AG09309 (cell line): ENCODE data around the gene ADAMTSL4.

Experiments used
- DNase-seq: peaks from one replicate; pipeline ENCODE4 v3.0.0-alpha.2; 2010; ENCODE audit warnings: low read depth
- H3K4me3 ChIP-seq: 2 replicates; pipeline ENCODE4 v1.5.1; 2011; ENCODE audit warnings: mild to moderate bottlenecking, low read depth, low read length, moderate library complexity; ENCODE audit not compliant: control insufficient read depth
- TF ChIP-seq, protein P1 (sequence below): IDR thresholded peaks from 2 replicates; pipeline ENCODE4 v1.5.1; 2011; ENCODE audit warnings: mild to moderate bottlenecking, low read depth, low read length, inconsistent platforms; ENCODE audit not compliant: insufficient read depth, control insufficient read depth; ENCODE audit errors: missing control alignments

Gene ADAMTSL4

DNA sequence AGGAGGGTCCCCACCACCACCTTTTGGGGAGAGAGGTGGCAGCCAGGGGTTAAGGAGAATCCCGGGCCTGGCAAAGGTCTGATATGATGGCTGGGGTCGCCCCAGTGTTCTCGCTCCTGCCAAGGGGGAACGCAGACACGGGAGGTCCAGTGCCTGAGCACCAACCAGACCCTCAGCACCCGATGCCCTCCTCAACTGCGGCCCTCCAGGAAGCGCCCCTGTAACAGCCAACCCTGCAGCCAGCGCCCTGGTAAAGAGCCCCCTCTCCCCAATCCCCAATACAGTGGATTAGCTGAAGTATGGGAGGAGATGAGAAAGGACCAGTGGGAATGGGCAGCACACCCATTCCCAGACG lies 10.4 kb downstream of the ADAMTSL4 start:
- DNase-seq: no peak
- no peak overlapping the region for H3K4me3 ChIP-seq
- TF ChIP-seq, protein P1, sequence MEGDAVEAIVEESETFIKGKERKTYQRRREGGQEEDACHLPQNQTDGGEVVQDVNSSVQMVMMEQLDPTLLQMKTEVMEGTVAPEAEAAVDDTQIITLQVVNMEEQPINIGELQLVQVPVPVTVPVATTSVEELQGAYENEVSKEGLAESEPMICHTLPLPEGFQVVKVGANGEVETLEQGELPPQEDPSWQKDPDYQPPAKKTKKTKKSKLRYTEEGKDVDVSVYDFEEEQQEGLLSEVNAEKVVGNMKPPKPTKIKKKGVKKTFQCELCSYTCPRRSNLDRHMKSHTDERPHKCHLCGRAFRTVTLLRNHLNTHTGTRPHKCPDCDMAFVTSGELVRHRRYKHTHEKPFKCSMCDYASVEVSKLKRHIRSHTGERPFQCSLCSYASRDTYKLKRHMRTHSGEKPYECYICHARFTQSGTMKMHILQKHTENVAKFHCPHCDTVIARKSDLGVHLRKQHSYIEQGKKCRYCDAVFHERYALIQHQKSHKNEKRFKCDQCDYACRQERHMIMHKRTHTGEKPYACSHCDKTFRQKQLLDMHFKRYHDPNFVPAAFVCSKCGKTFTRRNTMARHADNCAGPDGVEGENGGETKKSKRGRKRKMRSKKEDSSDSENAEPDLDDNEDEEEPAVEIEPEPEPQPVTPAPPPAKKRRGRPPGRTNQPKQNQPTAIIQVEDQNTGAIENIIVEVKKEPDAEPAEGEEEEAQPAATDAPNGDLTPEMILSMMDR: no peak

DNA sequence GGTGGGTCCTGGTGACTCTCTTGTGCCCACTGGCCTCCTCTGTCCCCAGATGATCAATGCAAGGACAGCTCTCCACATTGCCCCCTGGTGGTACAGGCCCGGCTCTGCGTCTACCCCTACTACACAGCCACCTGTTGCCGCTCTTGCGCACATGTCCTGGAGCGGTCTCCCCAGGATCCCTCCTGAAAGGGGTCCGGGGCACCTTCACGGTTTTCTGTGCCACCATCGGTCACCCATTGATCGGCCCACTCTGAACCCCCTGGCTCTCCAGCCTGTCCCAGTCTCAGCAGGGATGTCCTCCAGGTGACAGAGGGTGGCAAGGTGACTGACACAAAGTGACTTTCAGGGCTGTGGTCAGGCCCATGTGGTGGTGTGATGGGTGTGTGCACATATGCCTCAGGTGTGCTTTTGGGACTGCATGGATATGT lies 10.8 kb downstream of the ADAMTSL4 start:
- DNase-seq: no peak
- H3K4me3 ChIP-seq: no peak overlapping the region
- TF ChIP-seq, protein P1: peak; percentile 93

DNA sequence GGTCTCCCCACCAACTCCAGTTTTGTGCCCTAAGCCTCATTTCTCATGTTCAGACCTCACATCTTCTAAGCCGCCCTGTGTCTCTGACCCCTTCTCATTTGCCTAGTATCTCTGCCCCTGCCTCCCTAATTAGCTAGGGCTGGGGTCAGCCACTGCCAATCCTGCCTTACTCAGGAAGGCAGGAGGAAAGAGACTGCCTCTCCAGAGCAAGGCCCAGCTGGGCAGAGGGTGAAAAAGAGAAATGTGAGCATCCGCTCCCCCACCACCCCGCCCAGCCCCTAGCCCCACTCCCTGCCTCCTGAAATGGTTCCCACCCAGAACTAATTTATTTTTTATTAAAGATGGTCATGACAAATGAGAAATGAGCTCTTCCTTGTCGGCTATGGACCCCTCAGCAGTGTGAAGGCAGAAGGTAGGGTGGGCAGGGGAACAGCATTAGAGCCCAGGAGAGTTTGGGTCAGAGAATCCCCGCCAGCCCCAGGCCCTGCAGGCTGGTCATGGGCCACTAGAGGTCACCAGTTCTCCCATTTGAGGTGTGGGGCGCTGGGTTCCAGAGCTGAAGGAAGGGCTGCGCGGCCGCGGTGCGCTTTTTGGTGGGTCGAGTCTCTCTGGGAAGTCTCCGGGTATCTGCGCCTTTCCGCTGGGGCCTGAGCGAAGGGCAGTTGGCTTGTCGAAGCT lies 11.5 kb downstream of the ADAMTSL4 start:
- DNase-seq: no peak
- peak overlapping the region; percentile 53 for H3K4me3 ChIP-seq
- TF ChIP-seq, protein P1: peak; percentile 88

DNA sequence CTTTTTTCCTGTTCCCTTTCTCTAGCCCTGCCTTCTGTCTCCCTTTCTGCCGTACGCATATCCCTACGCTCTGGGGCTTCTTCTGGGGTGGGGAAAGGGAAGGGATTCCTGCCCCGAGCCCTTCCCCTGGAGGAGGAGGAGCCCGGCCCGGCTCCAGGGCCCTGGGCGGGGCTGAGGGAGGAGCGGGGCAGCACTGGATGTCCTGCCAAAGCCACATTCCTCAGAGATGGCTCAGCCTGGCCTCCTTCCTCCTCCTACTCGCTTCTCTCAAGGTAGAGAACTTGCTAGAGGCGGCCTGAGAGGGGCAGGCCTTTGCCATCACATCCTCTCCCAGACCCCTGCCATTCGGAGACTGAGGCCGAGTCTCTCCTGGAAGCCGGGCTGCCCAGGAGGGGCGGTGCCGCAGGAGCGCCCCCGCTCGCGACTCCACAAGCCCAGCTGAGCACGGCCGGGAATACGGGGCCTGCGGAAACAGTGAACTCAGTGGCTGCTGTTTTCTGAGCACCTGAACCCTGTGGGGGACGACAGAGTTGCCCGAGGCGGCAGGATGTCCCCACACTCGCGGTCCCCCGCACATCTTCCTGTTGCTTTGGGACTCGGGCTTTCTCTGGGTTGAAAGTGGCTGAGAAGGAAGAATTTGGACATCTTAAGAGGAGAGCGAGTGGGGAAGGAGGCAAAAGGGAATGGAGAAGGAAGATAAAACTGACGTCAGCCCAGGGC lies 12.2 kb downstream of the ADAMTSL4 start:
- peak; percentile 97 for DNase-seq
- peak overlapping the region; percentile 53 for H3K4me3 ChIP-seq
- TF ChIP-seq, protein P1: peak; percentile 37

DNA sequence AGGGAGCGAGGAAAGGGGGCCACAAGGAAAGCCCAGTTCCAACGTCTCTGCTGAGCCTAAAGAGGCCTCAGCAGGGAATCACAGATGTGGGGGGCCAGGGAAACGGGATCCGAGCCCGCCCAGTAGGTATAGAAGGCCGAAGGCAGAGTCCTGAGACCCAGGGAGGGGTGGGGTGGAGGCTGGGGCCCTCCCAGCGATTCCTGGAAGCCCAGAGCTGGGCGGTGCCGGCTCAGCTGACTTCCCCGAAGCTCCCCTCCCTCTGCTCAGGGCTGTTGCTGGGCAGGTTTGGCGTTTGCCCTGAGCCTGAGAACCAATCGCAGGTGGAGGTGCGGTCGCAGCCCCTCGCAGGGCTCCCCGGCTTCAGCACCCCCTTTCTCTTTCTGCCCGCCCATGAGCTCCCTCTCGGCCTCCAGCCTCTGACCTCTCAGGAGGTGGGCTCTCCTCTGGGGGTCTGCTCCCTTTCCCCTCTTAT lies 12.8 kb downstream of the ADAMTSL4 start:
- peak overlapping the region; percentile 53 for H3K4me3 ChIP-seq
- peak; percentile 86 for DNase-seq
- TF ChIP-seq, protein P1: no peak

DNA sequence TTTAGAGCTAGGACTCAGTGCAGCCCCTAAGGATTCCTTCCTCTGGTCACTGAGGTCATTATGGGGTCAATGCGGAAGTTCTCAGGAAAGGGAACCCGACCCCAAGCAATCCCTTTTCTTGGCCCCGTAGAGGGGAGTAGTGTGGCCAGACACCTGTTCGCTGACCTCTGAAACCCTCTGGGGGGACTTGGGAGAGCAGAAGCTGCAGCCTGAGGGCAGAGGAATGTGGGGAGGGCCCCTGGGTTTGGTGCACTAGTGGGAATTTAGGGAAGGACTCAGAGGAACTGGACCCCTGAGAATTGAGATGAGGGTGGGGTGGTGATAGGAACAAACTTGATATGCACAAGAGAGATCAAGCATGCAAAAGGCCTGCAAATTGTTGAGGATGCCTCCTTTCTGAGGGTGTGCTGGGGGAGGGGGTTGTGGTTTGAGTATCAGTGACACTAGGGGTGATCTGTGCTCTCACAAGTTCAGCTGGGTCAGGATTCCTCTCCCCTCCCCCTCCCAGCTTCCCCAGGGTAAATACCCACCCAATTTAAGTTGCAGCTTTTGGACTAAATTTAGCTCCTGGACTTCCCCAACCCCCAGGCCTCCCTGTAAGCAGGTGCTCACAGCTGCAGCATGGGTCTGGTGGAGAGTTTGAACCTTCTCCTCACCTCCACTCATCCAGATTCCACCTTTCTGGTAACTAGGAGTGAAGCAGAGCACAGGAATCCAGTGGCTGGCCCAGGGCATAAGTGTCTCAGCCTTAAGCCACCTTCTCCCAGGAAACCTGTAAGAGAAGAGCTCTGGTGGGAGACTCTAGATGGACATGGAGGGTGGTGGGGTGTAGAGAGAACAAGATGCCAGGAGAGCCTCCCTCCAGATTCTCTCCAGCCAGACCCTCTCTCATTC lies 13.5 kb downstream of the ADAMTSL4 start:
- TF ChIP-seq, protein P1: no peak
- no peak for DNase-seq
- no peak overlapping the region; the same call in 1 of the 2 replicates for H3K4me3 ChIP-seq
